Femur (tissue), 1 donor: ENCODE measurements around the gene ST6GALNAC4.
A peak's percentile ranks its signal among the peaks of the same experiment; 100 is the strongest.

Experiments
- DNase-seq: peaks from one replicate; pipeline ENCODE4 v3.0.0-alpha.2; 2017

The ST6GALNAC4 gene, protein sequence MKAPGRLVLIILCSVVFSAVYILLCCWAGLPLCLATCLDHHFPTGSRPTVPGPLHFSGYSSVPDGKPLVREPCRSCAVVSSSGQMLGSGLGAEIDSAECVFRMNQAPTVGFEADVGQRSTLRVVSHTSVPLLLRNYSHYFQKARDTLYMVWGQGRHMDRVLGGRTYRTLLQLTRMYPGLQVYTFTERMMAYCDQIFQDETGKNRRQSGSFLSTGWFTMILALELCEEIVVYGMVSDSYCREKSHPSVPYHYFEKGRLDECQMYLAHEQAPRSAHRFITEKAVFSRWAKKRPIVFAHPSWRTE

DNA sequence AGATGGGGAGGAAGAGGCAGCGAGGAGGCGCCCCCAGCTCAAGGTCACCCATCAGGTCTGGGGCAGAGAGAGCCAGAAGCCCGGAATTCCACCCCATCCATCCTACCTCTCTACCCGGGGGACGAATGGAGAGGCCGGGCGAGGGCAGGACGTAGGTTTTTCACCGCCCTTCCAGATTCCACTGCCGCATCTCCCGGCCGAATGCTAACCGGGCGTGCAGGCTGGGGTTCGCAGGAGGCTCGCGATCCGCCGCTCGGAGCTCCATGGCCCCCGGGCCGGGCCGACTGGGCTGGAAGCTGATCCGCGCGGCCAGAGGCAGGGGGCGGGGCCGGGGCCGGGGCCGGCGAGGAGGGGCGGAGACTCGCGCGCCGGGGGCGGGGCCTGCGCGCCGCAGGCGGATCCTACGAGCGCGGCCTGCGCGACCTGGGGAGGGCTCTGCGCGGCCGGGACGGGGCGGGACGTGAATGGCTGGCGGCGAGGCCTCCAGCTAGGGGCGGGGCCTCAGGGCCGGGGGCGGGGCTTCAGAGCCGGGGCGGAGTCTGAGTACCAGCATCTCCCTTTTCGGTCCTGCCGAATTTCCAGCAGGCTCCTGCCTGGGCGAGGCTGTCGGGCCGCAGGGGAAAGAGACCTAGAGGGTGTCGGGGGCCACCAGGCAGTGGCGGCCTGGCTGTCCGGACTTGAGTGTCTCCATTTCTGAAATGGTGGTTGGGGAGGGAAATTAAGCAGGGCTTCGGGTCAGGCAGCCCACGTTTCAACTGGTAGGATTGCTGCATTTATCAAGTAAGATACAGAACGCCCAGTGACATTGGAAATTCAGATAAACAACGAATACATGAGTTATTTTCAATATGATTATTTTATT lies at the start of gene ST6GALNAC4:
ST6GALNAC4 (minus strand) TSS at position 322 of the 862 bp plus-strand sequence. CDS start 622 bp downstream, outside the sequence.
- peak; percentile 98 for DNase-seq

DNA sequence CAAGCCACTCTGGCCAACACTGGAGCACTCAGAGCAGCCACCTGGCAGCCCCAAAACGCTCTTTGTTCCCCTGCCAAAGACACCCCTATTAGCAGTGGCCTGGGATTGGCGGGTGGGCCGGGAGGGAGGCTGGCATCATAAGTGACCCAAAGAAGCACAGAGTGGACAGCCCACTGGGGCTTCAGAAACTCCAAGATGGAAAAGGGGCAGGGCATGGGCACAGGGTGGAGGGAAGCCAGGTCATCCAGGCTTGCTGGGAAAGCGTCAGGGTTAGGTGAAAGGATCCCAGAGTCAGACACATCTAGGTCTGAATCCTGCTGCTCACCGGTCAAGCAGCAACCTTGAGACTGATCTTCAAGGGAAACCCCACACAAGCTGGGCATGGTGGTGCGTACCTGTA lies 49.1 kb upstream of the ST6GALNAC4 start:
- DNase-seq = no peak

DNA sequence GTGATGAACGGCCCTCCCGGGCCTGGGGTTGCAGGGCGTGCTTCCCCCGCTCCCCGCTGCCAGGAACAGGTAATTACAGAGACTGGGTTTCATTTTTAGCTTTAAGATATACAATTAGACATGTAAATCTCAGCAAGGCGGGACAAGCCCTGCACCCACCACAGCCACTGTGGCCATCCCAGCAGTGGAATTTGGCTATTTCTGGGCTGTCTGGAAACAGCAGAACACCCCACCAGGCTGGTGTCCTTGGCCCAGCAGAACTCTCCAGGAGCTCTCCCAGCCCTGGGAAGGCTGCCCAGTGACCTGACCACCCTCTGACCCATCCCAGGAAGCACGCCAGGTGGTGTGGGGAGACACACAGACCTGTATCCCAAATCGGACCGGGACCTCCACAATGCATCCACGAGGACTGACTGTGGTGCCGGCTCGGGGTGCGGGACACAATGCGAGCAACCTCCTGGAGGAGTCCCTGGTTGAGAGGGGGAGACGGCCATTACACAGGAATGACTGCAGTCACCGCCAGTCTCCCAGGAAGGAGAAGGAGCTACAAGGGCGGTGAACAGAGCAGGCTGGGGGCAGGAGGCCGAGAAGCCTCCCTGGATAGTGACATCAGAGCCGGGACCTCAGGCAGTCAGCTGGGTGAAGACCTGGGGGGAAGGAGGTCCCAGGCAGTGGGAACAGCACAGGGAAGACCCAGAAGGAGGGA lies 46.7 kb upstream of the ST6GALNAC4 start:
- DNase-seq = peak; percentile 79

DNA sequence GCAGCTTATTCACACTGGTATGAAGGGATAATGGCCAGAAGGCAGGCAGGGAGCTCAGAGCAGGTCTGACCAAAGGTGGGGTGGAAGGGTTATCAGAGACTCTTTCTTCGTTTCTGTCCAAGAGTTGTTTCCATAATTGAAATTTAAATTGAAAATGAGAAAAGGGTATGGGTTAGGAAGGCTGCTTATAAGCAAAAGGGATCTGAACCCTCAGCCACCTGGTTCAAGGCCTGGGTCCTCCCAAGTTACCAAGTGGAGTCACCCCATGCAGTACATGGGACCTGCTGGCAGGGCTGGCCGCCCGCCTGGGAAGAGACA lies 46.2 kb upstream of the ST6GALNAC4 start:
- no peak for DNase-seq

DNA sequence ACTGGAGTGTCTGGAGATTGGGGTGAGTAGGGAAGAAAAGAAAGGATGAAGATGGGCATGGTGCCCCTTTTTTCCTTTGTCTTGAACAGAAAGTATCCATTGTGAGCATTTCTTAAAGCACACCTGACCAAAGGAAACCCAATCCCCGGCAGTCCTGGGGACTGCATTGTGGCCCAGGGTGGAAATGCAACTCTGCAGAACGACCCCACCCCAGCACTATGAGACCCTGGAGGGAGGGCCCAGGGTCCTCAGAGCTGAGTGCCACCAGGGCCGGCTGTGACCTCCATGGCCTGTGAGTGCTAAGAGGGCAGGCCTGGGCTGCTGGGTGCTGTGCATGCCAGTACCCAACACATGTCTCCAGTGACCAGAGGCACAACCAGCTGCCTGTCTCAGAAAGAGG lies 45.4 kb upstream of the ST6GALNAC4 start:
- DNase-seq = no peak

DNA sequence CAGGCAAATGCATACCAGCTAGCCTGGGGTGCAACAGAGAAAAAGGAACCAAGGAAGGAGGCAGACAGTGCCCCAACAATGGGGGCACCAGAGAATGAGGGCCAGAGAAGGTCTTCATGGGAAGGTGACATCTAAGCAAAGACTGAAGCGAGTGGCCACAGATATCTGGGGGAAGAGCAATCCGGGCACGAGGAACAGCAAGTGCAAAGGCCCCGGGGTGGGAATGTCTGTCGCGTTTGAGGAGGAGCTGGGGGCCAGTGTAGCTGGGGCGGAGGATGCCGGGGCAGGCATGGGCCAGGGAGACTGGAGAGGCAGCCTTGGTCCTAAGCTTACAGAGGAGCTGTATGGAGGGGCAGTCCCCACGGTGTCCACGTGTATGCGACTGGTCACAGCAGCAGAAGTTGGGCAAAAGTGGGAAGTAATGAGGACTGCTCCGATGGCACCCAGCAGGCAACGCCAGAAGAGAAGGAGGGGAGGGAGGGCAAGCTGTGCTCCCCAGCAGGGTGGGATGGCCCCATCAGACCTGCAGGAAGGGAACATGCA lies 44.8 kb upstream of the ST6GALNAC4 start:
- DNase-seq = no peak

DNA sequence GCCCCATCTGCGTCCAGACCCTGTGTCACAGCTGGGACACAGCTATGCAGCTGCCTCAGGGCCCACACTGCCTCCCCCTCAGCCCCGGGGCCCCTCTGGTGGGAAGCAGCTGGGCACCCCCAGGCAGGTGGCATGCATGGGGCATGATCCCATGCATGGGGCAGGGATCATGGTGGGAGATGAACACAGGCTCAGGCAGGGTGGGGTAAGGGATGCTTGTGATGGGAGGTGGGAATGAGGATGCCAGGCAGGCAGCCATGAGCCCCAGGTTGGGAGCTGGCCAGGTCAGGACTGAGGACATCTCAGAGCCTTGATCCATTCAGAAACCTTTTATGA lies 44.3 kb upstream of the ST6GALNAC4 start:
- DNase-seq = no peak

DNA sequence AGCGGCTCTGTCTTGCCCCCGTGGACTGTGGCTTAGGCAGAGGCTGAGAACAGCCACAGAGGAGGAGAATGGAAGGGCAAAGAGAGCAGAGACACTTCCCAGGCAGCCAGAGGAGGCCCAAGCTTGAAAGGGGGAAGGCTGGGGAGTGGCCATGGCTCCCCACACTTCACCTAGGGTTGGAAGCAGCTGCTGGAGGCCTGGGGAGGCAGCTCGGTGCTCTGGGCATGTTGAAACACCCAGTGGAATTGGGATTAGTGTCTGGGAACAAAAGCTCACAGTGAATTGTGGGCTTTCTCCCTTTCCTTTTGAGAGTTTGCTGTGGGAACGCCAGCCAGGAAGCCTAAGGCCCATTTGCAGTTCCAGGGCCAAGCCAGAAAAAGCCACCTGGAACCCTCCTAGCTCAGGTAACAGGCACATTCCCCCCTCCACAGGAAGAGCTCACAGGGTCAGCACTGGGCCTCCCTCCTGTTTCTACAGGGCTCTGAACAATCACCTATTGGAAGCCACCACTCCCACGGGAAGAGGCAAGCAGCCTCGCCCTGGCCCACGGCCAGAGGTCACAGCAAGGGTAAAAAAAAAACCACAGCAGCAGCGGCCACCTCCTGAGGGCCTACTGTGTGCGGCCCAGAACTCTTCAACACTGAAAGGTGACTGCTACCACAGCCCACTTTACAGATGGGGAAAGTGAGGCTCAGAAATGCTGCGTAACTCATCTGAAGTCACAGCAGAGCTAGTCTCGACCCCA lies 43.7 kb upstream of the ST6GALNAC4 start:
- DNase-seq = no peak

DNA sequence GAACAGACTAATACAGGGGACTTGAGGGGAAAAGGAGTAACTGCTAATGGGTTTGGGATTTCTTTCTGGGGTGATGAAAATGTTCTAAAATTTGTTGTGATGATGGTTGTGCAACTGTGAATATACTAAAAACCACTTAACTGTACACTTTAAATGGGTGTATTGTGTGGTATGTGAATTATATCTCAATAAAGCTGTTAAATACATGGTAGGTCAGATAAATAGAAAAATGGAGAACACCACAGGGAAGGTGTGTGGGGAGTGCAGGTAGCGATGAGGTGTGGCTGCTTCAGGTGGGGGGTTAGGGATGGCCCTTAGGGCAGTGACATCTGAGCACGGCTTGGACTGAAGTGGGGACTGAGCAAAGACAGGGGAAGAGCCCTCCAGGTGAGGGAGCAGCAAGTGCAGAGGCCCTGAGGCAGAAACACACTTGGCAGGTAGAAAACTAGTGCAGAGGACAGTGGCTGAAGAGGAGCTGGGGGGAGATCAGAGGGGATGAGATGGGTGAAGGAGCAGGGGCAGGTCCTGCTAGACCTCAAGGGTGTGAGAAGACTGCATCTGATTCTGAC lies 43.1 kb upstream of the ST6GALNAC4 start:
- no peak for DNase-seq

DNA sequence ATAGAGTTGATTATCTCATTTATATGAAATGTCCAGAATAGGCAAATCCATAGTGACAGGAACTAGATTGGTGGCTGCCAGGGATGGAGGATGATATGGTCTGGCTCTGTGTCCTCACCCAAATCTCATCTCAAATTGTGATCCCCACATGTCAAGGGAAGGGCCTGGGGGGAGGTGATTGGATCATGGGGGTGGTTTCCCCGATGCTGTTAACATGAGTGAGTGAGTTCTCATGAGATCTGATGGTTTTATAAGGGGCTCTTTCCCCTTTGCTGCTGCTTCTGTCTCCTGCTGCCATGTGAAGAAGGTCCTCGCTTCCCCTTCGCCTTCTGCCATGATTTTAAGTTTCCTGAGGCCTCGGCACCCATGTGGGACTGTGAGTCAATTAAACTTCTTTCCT lies 42.6 kb upstream of the ST6GALNAC4 start:
- DNase-seq = no peak

DNA sequence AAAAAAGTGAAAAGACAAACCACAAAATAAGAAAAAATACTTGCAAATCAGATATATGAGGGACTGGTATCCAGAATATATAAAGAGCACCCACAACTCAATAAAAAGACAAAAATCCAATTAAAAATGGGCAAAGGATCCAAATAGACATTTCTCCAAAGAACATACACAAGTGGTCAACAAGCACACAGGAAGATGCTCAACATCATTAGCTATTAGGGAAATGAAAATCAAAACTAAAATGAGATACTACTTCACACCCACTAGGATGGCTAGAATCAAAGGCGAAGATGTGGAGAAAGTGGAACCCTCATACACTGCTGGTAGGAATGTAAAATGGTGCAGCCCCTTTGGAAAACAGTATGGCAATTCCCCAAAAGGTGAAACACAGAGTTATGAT lies 41.9 kb upstream of the ST6GALNAC4 start:
- no peak for DNase-seq

DNA sequence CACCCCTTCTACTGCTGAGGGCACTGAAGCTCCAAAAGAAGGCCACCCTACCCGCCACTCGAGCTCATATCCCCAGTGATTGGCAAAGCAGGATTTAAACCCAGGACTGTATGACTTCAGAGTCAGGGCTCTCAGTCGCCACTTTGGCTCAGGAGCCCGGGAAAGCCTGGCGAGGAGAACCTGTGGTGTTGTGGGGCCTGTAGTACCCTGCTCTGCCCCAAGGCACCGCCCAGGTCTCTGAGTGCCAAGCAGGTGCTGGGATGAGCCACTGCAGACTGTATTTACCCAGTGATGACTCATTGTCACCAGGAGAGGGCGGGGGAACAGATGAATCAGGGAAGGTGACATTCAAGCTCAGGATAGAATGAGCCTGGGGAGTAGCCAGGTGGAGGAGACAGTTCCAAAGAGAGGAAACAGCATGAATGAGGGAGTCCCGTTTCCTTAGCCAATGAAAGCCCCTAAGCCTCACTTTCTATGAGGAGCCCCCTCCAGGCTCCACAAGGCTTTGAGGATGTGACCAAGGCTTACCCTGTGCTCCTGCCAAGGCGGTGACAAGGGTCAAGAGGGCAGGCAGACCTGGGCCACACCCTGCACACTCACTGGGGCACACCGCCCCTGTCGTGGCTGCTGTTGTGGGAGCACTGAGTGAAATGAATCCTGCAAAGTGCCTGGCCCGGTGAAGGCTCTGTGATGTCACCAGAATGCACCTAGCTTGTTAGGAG lies 38.6 kb upstream of the ST6GALNAC4 start:
- no peak for DNase-seq

DNA sequence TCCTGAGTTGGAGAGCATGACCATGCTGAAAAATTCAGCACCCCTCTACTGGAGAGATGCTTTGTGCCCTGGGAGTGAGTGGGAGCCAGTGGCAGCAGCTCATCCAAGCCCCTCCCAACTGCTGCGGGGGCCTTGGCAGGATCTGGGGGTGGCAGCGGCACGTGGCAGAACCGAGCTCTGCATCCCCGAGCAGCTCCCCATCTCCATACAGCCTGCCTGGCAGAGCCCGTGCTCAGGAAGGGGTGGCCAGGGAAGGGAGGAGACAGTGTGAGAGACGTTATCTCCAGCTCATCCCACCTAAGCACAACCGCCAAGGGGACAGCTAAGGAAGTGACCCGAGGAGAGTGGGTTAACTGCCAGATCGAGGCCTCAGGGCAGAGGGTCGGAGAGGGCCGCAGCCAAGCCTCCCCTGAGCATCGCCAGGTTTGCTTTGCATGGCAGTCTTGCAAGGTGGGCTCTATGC lies 38.0 kb upstream of the ST6GALNAC4 start:
- no peak for DNase-seq

DNA sequence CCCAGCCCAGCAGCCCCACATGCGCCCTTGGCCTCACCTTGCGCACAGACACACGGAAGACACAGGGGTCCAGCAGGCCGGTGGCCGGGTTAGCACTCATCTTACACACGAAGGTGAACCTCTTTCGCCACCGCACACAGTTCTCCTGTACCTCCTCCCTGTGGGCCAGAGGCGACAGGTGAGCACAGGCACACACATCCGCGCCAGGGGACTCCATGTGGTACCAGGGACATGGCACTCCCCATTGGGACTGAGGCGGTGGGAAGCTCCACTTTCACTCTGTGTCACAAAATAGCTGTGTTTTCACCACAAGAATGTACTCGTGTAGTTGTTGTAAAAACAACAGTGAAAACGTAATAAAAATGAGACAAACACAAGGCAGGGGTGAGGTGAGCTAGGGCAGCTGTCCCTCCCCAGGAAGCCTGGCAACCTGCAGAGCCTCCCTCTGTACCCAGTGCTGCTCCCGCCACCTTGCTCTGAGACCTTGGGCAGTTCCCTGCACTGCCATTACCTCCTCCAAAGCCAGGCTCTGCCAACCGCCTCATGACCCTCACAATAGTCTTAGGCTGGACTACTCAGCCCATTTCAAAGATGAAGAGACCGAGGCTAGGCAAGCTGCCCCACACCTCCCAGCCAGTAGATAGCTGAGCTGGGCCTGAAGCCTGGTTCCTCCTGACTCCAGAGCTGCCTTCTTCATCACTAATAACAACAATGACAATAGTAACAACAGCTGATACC lies 37.1 kb upstream of the ST6GALNAC4 start:
- no peak for DNase-seq

DNA sequence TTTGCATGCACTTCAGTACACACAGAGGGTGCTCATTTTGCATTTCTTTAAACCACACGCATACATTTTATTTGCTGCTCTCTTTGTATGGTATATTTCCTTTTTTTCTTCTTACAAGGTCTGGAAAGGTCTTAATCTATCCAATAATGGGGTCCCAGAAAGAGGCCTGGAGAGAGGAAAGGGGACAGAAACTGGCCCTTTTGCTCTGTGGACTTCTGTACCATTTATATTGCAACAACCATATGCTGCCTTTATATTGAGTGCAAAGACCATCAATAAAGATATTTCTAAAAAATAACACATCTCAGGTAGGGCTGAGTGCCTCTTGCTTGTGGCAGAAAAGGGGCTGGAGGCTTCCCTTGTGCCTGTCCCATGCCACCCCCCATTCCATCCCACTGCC lies 36.3 kb upstream of the ST6GALNAC4 start:
- no peak for DNase-seq

DNA sequence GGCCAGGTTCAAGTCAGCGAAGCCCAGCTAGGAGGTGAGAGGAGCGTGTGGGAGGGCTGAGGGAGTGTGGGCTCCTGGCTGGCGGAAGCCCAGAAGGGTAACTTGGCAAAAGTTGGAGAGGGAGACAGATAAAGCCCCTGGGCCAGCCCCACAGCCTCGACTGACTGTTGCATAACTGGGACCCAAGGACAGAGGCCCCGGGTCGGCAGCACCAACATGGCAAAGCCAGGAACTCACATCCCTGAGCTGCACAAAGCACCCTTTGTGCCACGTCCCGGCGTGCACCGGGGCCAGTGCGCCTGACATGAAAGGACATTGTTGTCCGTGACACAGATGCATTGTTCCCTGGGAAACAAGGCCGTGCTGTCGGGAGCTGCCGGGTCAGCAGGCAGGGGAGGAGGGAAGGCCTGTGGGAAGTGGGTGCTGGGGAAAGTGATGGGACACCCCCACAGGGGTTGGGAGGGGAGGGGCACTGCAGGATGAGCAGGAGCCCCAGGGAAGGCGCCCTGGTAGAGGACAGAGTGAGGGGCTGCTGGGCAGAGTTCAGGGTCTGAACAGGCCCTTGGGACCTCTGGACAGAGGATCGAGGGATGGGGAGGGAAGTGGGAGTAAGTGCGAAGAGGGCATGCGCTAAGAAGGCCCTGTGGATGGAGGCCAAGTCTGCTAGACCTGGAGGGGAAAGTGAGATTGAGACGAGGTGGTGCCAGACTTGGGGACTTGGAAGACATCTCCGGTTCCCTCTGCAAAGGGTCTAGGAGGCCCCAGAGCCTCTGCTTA lies 33.9 kb upstream of the ST6GALNAC4 start:
- DNase-seq = no peak

DNA sequence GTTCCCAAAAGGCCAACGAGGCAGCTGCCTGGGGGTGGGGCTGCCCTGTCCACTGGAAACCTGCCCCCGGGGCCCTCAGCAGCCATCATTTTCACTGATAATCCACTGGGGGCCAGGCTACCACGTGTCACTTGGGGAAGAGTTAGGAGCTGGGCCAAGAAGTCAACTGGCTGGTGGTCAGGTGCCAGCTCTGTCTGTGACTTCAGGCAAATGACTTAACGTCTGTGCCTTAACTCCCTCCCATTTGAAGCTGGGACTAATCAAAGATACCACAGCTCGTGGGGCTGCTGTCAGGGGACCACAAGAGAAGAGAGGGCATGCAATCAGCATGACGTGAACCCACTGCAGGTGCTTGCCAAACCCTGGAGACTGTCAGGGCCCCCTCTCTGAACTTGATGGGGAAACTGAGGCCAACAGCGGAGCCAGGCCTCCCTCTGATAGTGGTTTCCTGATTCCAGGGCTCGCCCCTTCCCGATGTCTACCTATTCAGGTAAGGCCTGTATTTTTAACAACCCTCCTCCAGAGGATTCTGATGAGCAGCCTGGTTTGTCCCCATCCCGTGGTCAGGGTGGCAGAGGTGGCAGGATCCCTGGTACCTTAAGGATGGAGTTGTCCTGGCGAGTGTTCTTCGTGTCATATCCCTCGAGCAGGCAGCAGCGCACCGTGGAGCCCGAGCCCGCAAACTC lies 33.1 kb upstream of the ST6GALNAC4 start:
- DNase-seq = no peak

DNA sequence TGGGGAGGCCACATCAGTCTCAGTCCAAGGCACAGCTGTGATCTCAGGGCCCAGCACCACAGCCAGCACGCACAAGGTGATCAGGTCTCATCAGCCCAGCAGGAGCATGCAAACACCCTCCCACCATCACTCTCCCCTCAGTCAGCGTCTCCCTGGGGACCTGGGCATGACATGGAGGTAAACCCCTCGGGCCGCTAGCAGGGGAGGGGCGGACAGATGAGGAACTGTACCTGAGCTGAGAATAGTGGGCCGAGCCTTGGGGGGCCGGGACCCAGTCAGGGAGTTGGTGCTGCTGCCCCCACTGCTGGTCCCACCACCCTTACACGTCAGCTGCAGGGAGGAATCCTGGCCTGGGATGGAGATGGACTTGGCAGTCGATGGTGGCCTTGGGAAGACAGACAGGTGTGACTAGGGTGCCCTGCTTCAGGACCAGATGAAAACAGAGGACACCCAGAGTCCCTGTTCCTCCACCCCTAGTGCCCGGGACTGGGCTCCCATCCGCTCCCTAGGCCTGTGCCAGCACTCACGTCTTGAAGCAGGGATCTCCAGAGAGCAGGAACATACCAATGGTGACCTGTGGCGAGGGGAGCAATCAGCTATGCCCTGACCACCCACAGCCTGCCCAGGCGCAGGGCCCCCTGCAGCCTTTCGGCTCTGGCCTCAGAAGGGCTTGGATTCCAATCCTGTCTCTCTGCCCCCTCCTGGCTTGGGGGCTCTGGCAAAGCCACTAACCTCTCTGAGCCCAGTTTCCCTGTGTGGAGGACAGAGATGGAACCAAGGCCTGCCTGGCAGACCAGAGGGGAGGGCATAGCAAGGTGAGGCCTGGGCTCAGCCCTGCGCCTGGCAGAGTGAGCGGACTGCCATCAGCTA lies 31.2 kb upstream of the ST6GALNAC4 start:
- no peak for DNase-seq
